ENCODE measurements around the gene GUK1. TPM values are rescaled to one million over a fixed set of nuclear protein-coding genes. Genes with fewer than 3 reads are reported as not detected.

Gene GUK1
- total RNA-seq, 2 donors from 2014 or later, result 178 to 221 TPM

- Histone ChIP-seq H3K27me3 (no peaks in the 10 kb centered on the region), H3K36me3 (no peaks in the 10 kb centered on the region), H3K4me3 (no peak overlapping the region), H3K9me3 (no peaks in the 10 kb centered on the region), H3K4me1 (no peaks in the 10 kb centered on the region), H3K27ac (no peak overlapping the region), H3K9ac (ENCODE audit: low read depth in 2 of 2, low read length in 2 of 2) (no peak overlapping the region)
- intact Hi-C loops (cut with DNase I), result no loop called here
- TF ChIP-seq CTCF (IDR thresholded peaks at IDR 0.05), result no peak
- DNase-seq, result no peak
Observed at GRCh38 chr1:228180271-228180958, 40.3 kb downstream of the GUK1 start.

- DNase-seq, result no peak
- Histone ChIP-seq H3K27me3 (no peaks in the 10 kb centered on the region), H3K9me3 (no peaks in the 10 kb centered on the region), H3K36me3 (no peaks in the 10 kb centered on the region), H3K27ac (no peak overlapping the region), H3K4me3 (no peak overlapping the region), H3K4me1 (no peaks in the 10 kb centered on the region), H3K9ac (ENCODE audit: low read depth in 2 of 2, low read length in 2 of 2) (no peak overlapping the region)
- intact Hi-C loops (cut with DNase I), result no loop called here
- no peak for TF ChIP-seq CTCF (IDR thresholded peaks at IDR 0.05)
Observed at GRCh38 chr1:228180959-228181644, 41.0 kb downstream of the GUK1 start.

GRCh38 chr1:228181645-228182034, 41.6 kb downstream of the GUK1 start:
- Histone ChIP-seq H3K4me1 (no peaks in the 10 kb centered on the region), H3K27me3 (no peaks in the 10 kb centered on the region), H3K9me3 (no peaks in the 10 kb centered on the region), H3K4me3 (no peak overlapping the region), H3K9ac (ENCODE audit: low read depth in 2 of 2, low read length in 2 of 2) (no peak overlapping the region), H3K27ac (no peak overlapping the region), H3K36me3 (no peaks in the 10 kb centered on the region)
- DNase-seq, result no peak
- intact Hi-C loops (cut with DNase I), result no loop called here
- no peak for TF ChIP-seq CTCF (IDR thresholded peaks at IDR 0.05)

DNA sequence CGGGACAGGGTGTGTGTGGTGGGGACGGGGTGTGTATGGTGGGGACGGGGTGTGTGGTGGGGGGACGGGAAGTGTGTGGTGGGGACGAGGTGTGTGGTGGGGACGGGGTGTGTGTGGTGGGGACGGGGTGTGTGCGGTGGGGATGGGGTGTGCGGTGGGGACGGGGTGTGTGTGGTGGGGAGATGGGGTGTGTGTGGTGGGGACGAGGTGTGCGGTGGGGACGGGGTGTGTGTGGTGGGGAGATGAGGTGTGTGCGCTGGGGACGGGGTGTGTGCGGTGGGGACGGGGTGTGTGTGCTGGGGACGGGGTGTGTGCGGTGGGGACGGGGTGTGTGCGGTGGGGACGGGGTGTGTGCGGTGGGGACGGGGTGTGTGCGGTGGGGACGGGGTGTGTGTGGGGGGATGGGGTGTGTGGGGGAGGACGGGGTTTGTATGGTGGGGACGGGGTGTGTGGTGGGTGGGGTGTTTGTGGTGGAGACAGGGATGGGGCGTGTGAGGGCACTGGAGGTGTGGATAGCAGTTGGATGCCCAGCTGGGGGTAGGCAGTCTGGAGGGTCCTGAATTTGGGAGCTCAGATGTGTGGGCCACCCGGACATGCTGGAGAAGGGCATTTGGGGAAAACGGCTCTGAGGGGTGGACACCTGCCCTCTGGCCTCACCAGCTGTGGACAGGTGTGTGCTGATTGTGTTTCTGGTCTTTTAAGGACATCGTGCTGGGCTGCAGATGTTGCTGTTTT, 42.4 kb downstream of the GUK1 start:
- Histone ChIP-seq H3K4me1 (no peaks in the 10 kb centered on the region), H3K9me3 (no peaks in the 10 kb centered on the region), H3K27me3 (no peaks in the 10 kb centered on the region), H3K9ac (ENCODE audit: low read depth in 2 of 2, low read length in 2 of 2) (no peak overlapping the region), H3K27ac (no peak overlapping the region), H3K4me3 (no peak overlapping the region), H3K36me3 (no peaks in the 10 kb centered on the region)
- intact Hi-C loops (cut with DNase I), result no loop called here
- TF ChIP-seq CTCF (IDR thresholded peaks at IDR 0.05), result no peak
- no peak for DNase-seq

DNA sequence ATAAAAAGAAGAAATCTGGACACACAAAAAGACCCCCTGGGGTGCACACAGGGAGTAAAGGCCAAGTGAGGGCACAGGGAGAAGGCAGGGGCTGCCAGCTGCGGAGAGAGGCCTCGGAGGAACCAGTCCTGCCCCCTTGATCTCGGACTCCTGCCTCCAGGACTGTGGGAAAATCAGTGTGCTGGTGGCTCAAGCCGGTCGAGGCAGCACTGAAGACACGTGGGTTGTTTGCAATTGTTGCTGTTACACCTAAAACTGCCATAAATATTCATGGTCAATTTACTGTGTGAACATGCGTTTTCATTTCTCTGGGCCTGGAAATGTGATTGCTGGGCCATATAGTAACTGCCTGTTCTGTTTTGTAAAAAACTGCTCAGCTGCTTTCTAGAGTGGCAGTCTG, 44.1 kb downstream of the GUK1 start:
- H3K27me3 ChIP-seq, result no peaks in the 10 kb centered on the region
- no peaks in the 10 kb centered on the region for H3K9me3 ChIP-seq
- intact Hi-C loops (cut with DNase I), result no loop called here
- H3K9ac ChIP-seq (ENCODE audit: low read depth in 2 of 2, low read length in 2 of 2), result no peak overlapping the region
- TF ChIP-seq CTCF (IDR thresholded peaks at IDR 0.05), result no peak
- no peak overlapping the region for H3K4me3 ChIP-seq
- no peaks in the 10 kb centered on the region for H3K4me1 ChIP-seq
- DNase-seq, result no peak
- no peaks in the 10 kb centered on the region for H3K36me3 ChIP-seq
- no peak overlapping the region for H3K27ac ChIP-seq

All from colonic mucosa (tissue), 4 donors.